Hepatocyte (in vitro differentiated cells): ENCODE data around the gene SMIM43.

Source experiments
- CTCF ChIP-seq: fragments of 200-600 bp; sonication (generic); IDR thresholded peaks from 2 replicates; pipeline ENCODE4 v1.5.1; 2016; ENCODE audit warnings: antibody characterized with exemption, mild to moderate bottlenecking; ENCODE audit not compliant: poor library complexity
- EZH2 ChIP-seq: fragments of 200-600 bp; sonication (generic); IDR thresholded peaks from 2 replicates; pipeline ENCODE4 v1.6.1; 2016; ENCODE audit warnings: antibody characterized with exemption, mild to moderate bottlenecking, borderline replicate concordance
- EZH2phosphoT487 ChIP-seq: fragments of 200-600 bp; sonication (generic); IDR thresholded peaks from one replicate; pipeline ENCODE4 v1.6.1; 2018; ENCODE audit warnings: antibody characterized with exemption, mild to moderate bottlenecking, low read depth, moderate library complexity; ENCODE audit not compliant: unreplicated experiment, severe bottlenecking

- TF ChIP-seq CTCF (no peak), EZH2 (no peak), EZH2phosphoT487 (no peak)
These were observed 1.1 kb upstream of the SMIM43 start for GRCh38 chr4:121765971-121766538.
